Measurements from ENCODE around the gene TRIAP1.

- no peak for TF ChIP-seq CTCF (conservative IDR thresholded peaks at IDR 0.05; ENCODE audit: low read length)
- no peak for TF ChIP-seq EZH2phosphoT487 (IDR thresholded peaks at IDR 0.05; ENCODE audit: borderline replicate concordance)
These were observed 7.0 kb upstream of the TRIAP1 start for GRCh38 chr12:120453060-120453750.
